Gastroesophageal sphincter (tissue), 3 donors: ENCODE measurements around the gene STK33.

Experiments used
- POLR2A ChIP-seq, 2 donors: fragments of 450-650 bp; IDR thresholded peaks; one replicate each; pipeline ENCODE4 v1.6.1; 2017; ENCODE audit warnings: antibody characterized with exemption in 2 of 2, mild to moderate bottlenecking in 2 of 2, moderate library complexity in 1 of 2
- TF ChIP-seq, protein P1 (sequence below), 4 experiments: fragments of 200-600 bp in 2 of 4; fragments of 450-650 bp in 2 of 4; sonication (generic) in 1 of 4; IDR thresholded peaks; one replicate each; pipeline ENCODE4 v1.5.1; 2017 to 2019; ENCODE audit warnings: antibody characterized with exemption in 4 of 4, mild to moderate bottlenecking in 2 of 4, moderate library complexity in 2 of 4

DNA sequence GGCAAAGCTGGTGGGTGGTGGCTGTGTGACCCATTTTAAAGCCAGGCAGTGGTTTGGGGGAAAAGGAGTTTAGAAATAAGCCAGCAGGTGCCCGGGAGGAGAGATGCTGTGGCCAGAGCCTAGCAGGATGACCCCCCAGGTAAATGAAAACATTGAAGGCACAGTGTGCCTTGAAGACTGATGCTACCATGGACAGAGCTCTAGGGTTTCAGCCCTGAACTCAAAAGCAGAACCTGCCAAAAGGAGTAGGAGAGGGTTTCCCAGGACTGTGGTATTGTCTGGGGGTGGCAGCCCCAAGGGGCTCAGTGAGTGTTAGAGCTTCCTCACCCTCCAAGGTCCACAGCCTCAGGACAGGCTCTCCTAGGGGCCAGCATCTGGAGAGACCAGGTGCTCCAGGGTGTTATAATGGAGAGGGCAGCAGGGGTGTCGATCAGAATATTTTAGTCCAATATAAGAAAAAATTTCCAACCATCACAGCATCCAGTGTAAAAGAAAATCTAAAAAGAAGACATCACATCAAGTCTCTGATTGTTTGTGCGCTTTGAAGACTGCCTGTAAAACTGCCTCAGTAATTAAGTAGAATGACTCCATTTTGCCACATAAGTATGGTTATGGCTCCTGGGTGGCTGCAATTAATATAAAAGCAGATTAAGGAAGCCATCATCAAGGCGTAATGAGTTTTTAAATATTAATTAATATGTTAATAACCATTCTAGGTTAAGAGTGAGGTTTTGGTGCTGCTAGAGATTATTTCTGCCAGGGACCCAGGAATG, 241.7 kb downstream of the STK33 start:
- TF ChIP-seq, protein P1, sequence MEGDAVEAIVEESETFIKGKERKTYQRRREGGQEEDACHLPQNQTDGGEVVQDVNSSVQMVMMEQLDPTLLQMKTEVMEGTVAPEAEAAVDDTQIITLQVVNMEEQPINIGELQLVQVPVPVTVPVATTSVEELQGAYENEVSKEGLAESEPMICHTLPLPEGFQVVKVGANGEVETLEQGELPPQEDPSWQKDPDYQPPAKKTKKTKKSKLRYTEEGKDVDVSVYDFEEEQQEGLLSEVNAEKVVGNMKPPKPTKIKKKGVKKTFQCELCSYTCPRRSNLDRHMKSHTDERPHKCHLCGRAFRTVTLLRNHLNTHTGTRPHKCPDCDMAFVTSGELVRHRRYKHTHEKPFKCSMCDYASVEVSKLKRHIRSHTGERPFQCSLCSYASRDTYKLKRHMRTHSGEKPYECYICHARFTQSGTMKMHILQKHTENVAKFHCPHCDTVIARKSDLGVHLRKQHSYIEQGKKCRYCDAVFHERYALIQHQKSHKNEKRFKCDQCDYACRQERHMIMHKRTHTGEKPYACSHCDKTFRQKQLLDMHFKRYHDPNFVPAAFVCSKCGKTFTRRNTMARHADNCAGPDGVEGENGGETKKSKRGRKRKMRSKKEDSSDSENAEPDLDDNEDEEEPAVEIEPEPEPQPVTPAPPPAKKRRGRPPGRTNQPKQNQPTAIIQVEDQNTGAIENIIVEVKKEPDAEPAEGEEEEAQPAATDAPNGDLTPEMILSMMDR (IDR thresholded peaks at IDR 0.05) = no peak
- no peak for TF ChIP-seq POLR2A (IDR thresholded peaks at IDR 0.05)
